ENCODE data around the gene ATP5IF1.

Gene ATP5IF1

GRCh38 chr1:28235755-28236655, at the start of gene ATP5IF1:
Gene ATP5IF1 (plus strand): TSS chr1:28236124. CDS start chr1:28236184, 60 bp downstream.
- peak; percentile 96 for DNase-seq

GRCh38 chr1:28190337-28190979, 45.5 kb upstream of the ATP5IF1 start:
- DNase-seq = no peak

GRCh38 chr1:28190996-28191645, 44.8 kb upstream of the ATP5IF1 start:
- DNase-seq = no peak

- DNase-seq = no peak
These were observed 42.2 kb upstream of the ATP5IF1 start for GRCh38 chr1:28193701-28194161.

- DNase-seq = no peak
These were observed 41.4 kb upstream of the ATP5IF1 start for GRCh38 chr1:28194326-28195035.

- no peak for DNase-seq
These were observed 40.1 kb upstream of the ATP5IF1 start for GRCh38 chr1:28195780-28196179.

GRCh38 chr1:28196330-28196729, 39.6 kb upstream of the ATP5IF1 start:
- no peak for DNase-seq

- no peak for DNase-seq
These were observed 38.1 kb upstream of the ATP5IF1 start for GRCh38 chr1:28197682-28198415.

- peak; percentile 64 for DNase-seq
These were observed 36.3 kb upstream of the ATP5IF1 start for GRCh38 chr1:28199328-28200233.

GRCh38 chr1:28200234-28200873, 35.6 kb upstream of the ATP5IF1 start:
- no peak for DNase-seq

- DNase-seq = no peak
These were observed 30.7 kb upstream of the ATP5IF1 start for GRCh38 chr1:28205243-28205642.

- DNase-seq = peak; percentile 69
These were observed 27.0 kb upstream of the ATP5IF1 start for GRCh38 chr1:28208818-28209441.

GRCh38 chr1:28209700-28210099, 26.2 kb upstream of the ATP5IF1 start:
- DNase-seq = no peak

GRCh38 chr1:28213315-28213714, 22.6 kb upstream of the ATP5IF1 start:
- no peak for DNase-seq

GRCh38 chr1:28229089-28229488, 6.8 kb upstream of the ATP5IF1 start:
- no peak for DNase-seq

- DNase-seq = no peak
These were observed 5.9 kb upstream of the ATP5IF1 start for GRCh38 chr1:28229996-28230395.

GRCh38 chr1:28232558-28233263, 3.2 kb upstream of the ATP5IF1 start, which contains the start of gene DNAJC8:
Gene DNAJC8 (minus strand): TSS chr1:28233029. CDS start chr1:28232998, 31 bp downstream.
- peak; percentile 97 for DNase-seq

GRCh38 chr1:28233264-28233606, 2.7 kb upstream of the ATP5IF1 start:
- no peak for DNase-seq

GRCh38 chr1:28236656-28237322, 865 bp downstream of the ATP5IF1 start:
- peak; percentile 11 for DNase-seq
